H1 (cell line): Measurements from ENCODE around the gene SYNPO. TPM values are rescaled to one million over a fixed set of nuclear protein-coding genes. Genes with fewer than 3 reads are reported as not detected.

ENCODE experiments used
- CTCF ChIA-PET: fragments of 300-600 bp; sonication (Branson Sonifier 250); formaldehyde crosslinking; loops from one replicate; lab custom pipeline; 2021; ENCODE audit not compliant: partially characterized antibody; lab: Charles Lee
- POLR2A ChIA-PET: fragments of 300-600 bp; sonication (Branson Sonifier 250); formaldehyde crosslinking; loops from one replicate; lab custom pipeline; 2021; ENCODE audit warnings: inconsistent platforms; ENCODE audit not compliant: partially characterized antibody; lab: Charles Lee
- DNase-seq, 2 experiments: peaks; one replicate each; pipeline versions ENCODE4 v3.0.0 to v3.0.0-alpha.2; 2010 to 2022; ENCODE audit warnings: low spot score in 2 of 2, low read depth in 1 of 2, mixed read lengths in 1 of 2
- FAIRE-seq: peaks from 2 replicates; lab custom pipeline; 2011; peaks lifted over from hg19 to GRCh38; lab: Jason Lieb, UNC
- H2AFZ ChIP-seq: 2 replicates; pipeline ENCODE4 v1.8.1; 2012; ENCODE audit warnings: low read length, inconsistent platforms
- H2AK5ac ChIP-seq: 2 replicates; pipeline ENCODE4 v1.6.1; 2013; ENCODE audit warnings: low read depth, low read length
- H2BK120ac ChIP-seq: replicated peaks from 2 replicates; pipeline ENCODE3; 2013; ENCODE audit warnings: low read depth, low read length, inconsistent platforms
- H2BK12ac ChIP-seq: 2 replicates; pipeline ENCODE4 v1.6.1; 2013; ENCODE audit warnings: low read depth, low read length
- H2BK15ac ChIP-seq: 2 replicates; pipeline ENCODE4 v1.6.1; 2013; ENCODE audit warnings: low read length
- H2BK20ac ChIP-seq: 2 replicates; pipeline ENCODE4 v1.6.1; 2013; ENCODE audit warnings: low read length
- H2BK5ac ChIP-seq: 2 replicates; pipeline ENCODE4 v1.6.1; 2013; ENCODE audit warnings: low read depth, low read length
- H3K14ac ChIP-seq: 2 replicates; pipeline ENCODE4 v1.6.1; 2013; ENCODE audit warnings: inconsistent platforms; ENCODE audit not compliant: insufficient read length
- H3K18ac ChIP-seq: 2 replicates; pipeline ENCODE4 v1.6.1; 2013; ENCODE audit warnings: low read length; ENCODE audit errors: extremely low read depth
- H3K23ac ChIP-seq: 2 replicates; pipeline ENCODE4 v1.6.1; 2013; ENCODE audit warnings: inconsistent platforms; ENCODE audit not compliant: insufficient read length
- H3K23me2 ChIP-seq: 2 replicates; pipeline ENCODE4 v1.6.1; 2013; ENCODE audit warnings: low read depth, low read length
- H3K27ac ChIP-seq: 2 replicates; pipeline ENCODE4 v1.6.1; 2011; ENCODE audit warnings: low read depth, low read length, inconsistent platforms
- H3K27me3 ChIP-seq, 4 experiments: replicated peaks in 1 of 4; 1 replicate in 1 of 4; 2 replicates in 3 of 4; pipeline versions ENCODE4 v1.6.1 to v1.8.1; 2011 to 2013; ENCODE audit warnings: low read length in 3 of 4, mild to moderate bottlenecking in 3 of 4, inconsistent platforms in 2 of 4, mixed read lengths in 2 of 4, moderate library complexity in 1 of 4; ENCODE audit not compliant: control insufficient read depth in 3 of 4, insufficient read depth in 3 of 4; ENCODE audit errors: extremely low read depth in 1 of 4
- H3K36me3 ChIP-seq, 4 experiments: 2 replicates each; pipeline versions ENCODE4 v1.6.1 to v1.8.1; 2011 to 2013; ENCODE audit warnings: mild to moderate bottlenecking in 4 of 4, low read length in 3 of 4, moderate library complexity in 2 of 4, control low read depth in 1 of 4, inconsistent platforms in 1 of 4; ENCODE audit not compliant: insufficient read depth in 4 of 4, control insufficient read depth in 2 of 4
- H3K4ac ChIP-seq: replicated peaks from 2 replicates; pipeline ENCODE3; 2013; ENCODE audit warnings: low read length, low read depth, mixed read lengths, inconsistent platforms; ENCODE audit not compliant: insufficient read length
- H3K4me1 ChIP-seq, 4 experiments: replicated peaks in 1 of 4; 1 replicate in 1 of 4; 2 replicates in 3 of 4; pipeline versions ENCODE4 v1.6.1 to v1.8.1; 2011 to 2013; ENCODE audit warnings: low read length in 3 of 4, inconsistent platforms in 2 of 4, mixed read lengths in 1 of 4; ENCODE audit not compliant: insufficient read depth in 4 of 4, control insufficient read depth in 3 of 4
- H3K4me2 ChIP-seq, 2 experiments: 2 replicates each; pipeline versions ENCODE4 v1.6.1 to v1.8.1; 2011 to 2013; ENCODE audit warnings: low read depth in 2 of 2, low read length in 2 of 2, control low read depth in 1 of 2, inconsistent platforms in 1 of 2, mild to moderate bottlenecking in 1 of 2; ENCODE audit not compliant: insufficient read depth in 1 of 2
- H3K4me3 ChIP-seq, 4 experiments: fragments of 200-600, 300-600 bp in 1 of 4; sonication (generic), shearing (Covaris generic), sonication (Bioruptor Twin) in 1 of 4; 2 replicates each; pipeline versions ENCODE4 v1.5.1 to v1.8.1; 2011 to 2016; ENCODE audit warnings: low read length in 4 of 4, low read depth in 3 of 4, control low read depth in 2 of 4, inconsistent platforms in 2 of 4, mild to moderate bottlenecking in 2 of 4, mixed read lengths in 1 of 4, moderate library complexity in 1 of 4; ENCODE audit not compliant: insufficient read depth in 2 of 4; ENCODE audit errors: extremely low read depth in 1 of 4
- H3K56ac ChIP-seq: replicated peaks from 2 replicates; pipeline ENCODE3; 2013; ENCODE audit warnings: low read depth, mild to moderate bottlenecking, mixed read lengths, low read length, inconsistent platforms; ENCODE audit not compliant: insufficient read length
- H3K79me1 ChIP-seq: 2 replicates; pipeline ENCODE4 v1.6.1; 2013; ENCODE audit warnings: low read depth, low read length, control low read depth
- H3K79me2 ChIP-seq, 2 experiments: 2 replicates each; pipeline versions ENCODE4 v1.6.1 to v1.8.1; 2012 to 2013; ENCODE audit warnings: low read length in 2 of 2, mild to moderate bottlenecking in 2 of 2, inconsistent platforms in 1 of 2; ENCODE audit not compliant: insufficient read depth in 2 of 2, control insufficient read depth in 1 of 2
- H3K9ac ChIP-seq, 4 experiments: replicated peaks in 1 of 4; 1 replicate in 1 of 4; 2 replicates in 3 of 4; pipeline versions ENCODE4 v1.6.1 to v1.8.1; 2011 to 2013; ENCODE audit warnings: low read depth in 3 of 4, low read length in 3 of 4, control low read depth in 2 of 4, mild to moderate bottlenecking in 2 of 4, moderate library complexity in 2 of 4, inconsistent platforms in 1 of 4; ENCODE audit errors: extremely low read depth in 1 of 4
- H3K9me3 ChIP-seq, 2 experiments: 2 replicates each; pipeline versions ENCODE4 v1.6.1 to v1.8.1; 2012 to 2013; ENCODE audit warnings: mild to moderate bottlenecking in 2 of 2, moderate library complexity in 2 of 2, control low read depth in 1 of 2, inconsistent platforms in 1 of 2, low read depth in 1 of 2, low read length in 1 of 2, mixed read lengths in 1 of 2; ENCODE audit not compliant: insufficient read depth in 2 of 2
- H4K20me1 ChIP-seq, 2 experiments: replicated peaks in 1 of 2; 2 replicates each; pipeline versions ENCODE3 to v1.8.1; 2011 to 2013; ENCODE audit warnings: inconsistent platforms in 2 of 2, low read length in 2 of 2, mild to moderate bottlenecking in 1 of 2; ENCODE audit not compliant: insufficient read depth in 2 of 2, control insufficient read depth in 1 of 2
- H4K5ac ChIP-seq: 2 replicates; pipeline ENCODE4 v1.6.1; 2013; ENCODE audit warnings: low read length, low read depth, mixed read lengths, inconsistent platforms; ENCODE audit not compliant: insufficient read length
- H4K8ac ChIP-seq: 2 replicates; pipeline ENCODE4 v1.8.0; 2013; ENCODE audit warnings: mild to moderate bottlenecking, moderate library complexity, low read length, inconsistent platforms; ENCODE audit not compliant: insufficient read depth; ENCODE audit errors: extremely low read depth
- H4K91ac ChIP-seq: replicated peaks from 2 replicates; pipeline ENCODE3; 2013; ENCODE audit warnings: low read length, mixed read lengths, inconsistent platforms; ENCODE audit not compliant: insufficient read length
- ATF2 ChIP-seq: IDR thresholded peaks from 2 replicates; pipeline ENCODE4 v1.6.1; 2012; ENCODE audit warnings: low read length, inconsistent platforms
- BRCA1 ChIP-seq: IDR thresholded peaks from 2 replicates; pipeline ENCODE4 v1.6.1; 2012; ENCODE audit warnings: low read depth, low read length, improper control_type of control experiment
- CBX8 ChIP-seq: fragments of 300-800, 300-1000 bp; sonication (generic); IDR thresholded peaks from 2 replicates; pipeline ENCODE4 v1.7.1; 2016; ENCODE audit warnings: low read depth, low read length, borderline replicate concordance
- CEBPB ChIP-seq: IDR thresholded peaks from 2 replicates; pipeline ENCODE4 v1.6.1; 2012; ENCODE audit warnings: low read depth, low read length
- CTBP2 ChIP-seq: IDR thresholded peaks from 2 replicates; pipeline ENCODE4 v1.7.0; 2011; ENCODE audit warnings: borderline replicate concordance, mild to moderate bottlenecking, moderate library complexity, mixed read lengths, low read length; ENCODE audit not compliant: insufficient read depth, insufficient read length
- JUN ChIP-seq: IDR thresholded peaks from 2 replicates; pipeline ENCODE4 v1.6.1; 2011; ENCODE audit warnings: low read depth, mild to moderate bottlenecking, improper control_type of control experiment, low read length
- KDM5A ChIP-seq: fragments of 200-600 bp; IDR thresholded peaks from 2 replicates; pipeline ENCODE4 v1.7.1; 2012; ENCODE audit warnings: mild to moderate bottlenecking, low read length, inconsistent platforms, mixed read lengths
- POLR2AphosphoS5 ChIP-seq: IDR thresholded peaks from 2 replicates; pipeline ENCODE4 v1.6.1; 2011; ENCODE audit warnings: low read depth, low read length
- POU5F1 ChIP-seq: IDR thresholded peaks from 2 replicates; pipeline ENCODE4 v1.6.1; 2011; ENCODE audit warnings: low read depth, mild to moderate bottlenecking, low read length, moderate library complexity
- RXRA ChIP-seq: IDR thresholded peaks from 2 replicates; pipeline ENCODE4 v1.6.1; 2011; ENCODE audit warnings: low read depth, mild to moderate bottlenecking, low read length, moderate library complexity; ENCODE audit not compliant: insufficient read depth
- SP1 ChIP-seq: IDR thresholded peaks from 2 replicates; pipeline ENCODE4 v1.6.1; 2011; ENCODE audit warnings: low read depth, low read length
- SUZ12 ChIP-seq: fragments of 200-600 bp; sonication (generic); IDR thresholded peaks from 2 replicates; pipeline ENCODE4 v1.6.1; 2012; ENCODE audit warnings: mild to moderate bottlenecking, inconsistent platforms, low read length, moderate library complexity, mixed read lengths
- TEAD4 ChIP-seq: IDR thresholded peaks from 2 replicates; pipeline ENCODE4 v1.6.1; 2012; ENCODE audit warnings: low read depth, low read length, inconsistent platforms, mixed read lengths
- YY1 ChIP-seq: IDR thresholded peaks from 2 replicates; pipeline ENCODE4 v1.6.1; 2011; ENCODE audit warnings: low read depth, mild to moderate bottlenecking, low read length
- WGBS, 2 experiments: shearing (Covaris generic) in 1 of 2; methylation state at CpG; one replicate each; pipeline versions ENCODE4 v1.1.6 to v1.1.7; 2013 to 2015; ENCODE audit warnings: low lambda C conversion rate in 2 of 2, mixed read lengths in 2 of 2, inconsistent platforms in 1 of 2, low coverage in 1 of 2, missing lambda C conversion rate in 1 of 2; ENCODE audit not compliant: insufficient replicate concordance in 2 of 2, insufficient coverage in 1 of 2, insufficient read length in 1 of 2; ENCODE audit errors: extremely low coverage in 1 of 2, missing lambda C conversion rate in 1 of 2; 5-methylcytosine and 5-hydroxymethylcytosine counted together
- polyA plus RNA-seq, 7 experiments: library from polyadenylated mRNA; depleted of rRNA in 3 of 7; stranded (reverse) in 5 of 7; unstranded in 2 of 7; fragments of >200 nt in 5 of 7; fragments of 200-250 nt in 2 of 7; gene quantifications; 1 replicate in 5 of 7; 2 replicates in 1 of 7; 4 replicates in 1 of 7; pipeline versions ENCODE4 v1.2.1 to v1.2.3, GENCODE V29; 2011 to 2013; ENCODE audit warnings: missing spikeins in 2 of 7, mixed read lengths in 2 of 7
- total RNA-seq: library from RNA; stranded (reverse); fragmentation: NEBNext Ultra II Directional; extraction: Animal tissue kit (Norgen Biotek cat#: 25700); gene quantifications from 2 replicates; pipeline ENCODE4 v1.2.1, GENCODE V29; 2021

Gene SYNPO
- total and polyA plus RNA-seq, 2 of the 8 experiments (the other 6 are each of a cell fraction or from before 2014, with no cell fraction given): 2.3 TPM

- Histone ChIP-seq H3K79me1 (no peaks in the 10 kb centered on the region), H2BK120ac (no peak overlapping the region), H2BK5ac (no peak overlapping the region), H2BK12ac (no peak overlapping the region), H4K91ac (no peak overlapping the region), H3K27me3 (no peaks in the 10 kb centered on the region), H3K79me2 (no peaks in the 10 kb centered on the region), H3K9me3 (no peaks in the 10 kb centered on the region), H4K20me1 (no peaks in the 10 kb centered on the region), H2BK15ac (no peak overlapping the region), H3K14ac (no peak overlapping the region), H3K4me1 (no peaks in the 10 kb centered on the region; a peak in 1 of 7 replicates), H4K5ac (no peak overlapping the region), H3K36me3 (no peaks in the 10 kb centered on the region), H3K23ac (no peak overlapping the region), H3K23me2 (no peaks in the 10 kb centered on the region), H3K9ac (no peak overlapping the region), H3K4me3 (no peak overlapping the region), H3K27ac (no peak overlapping the region), H2BK20ac (no peak overlapping the region), H3K18ac (no peak overlapping the region), H3K4me2 (no peak overlapping the region), H3K56ac (no peak overlapping the region), H4K8ac (no peak overlapping the region), H2AK5ac (no peak overlapping the region), H2AFZ (no peak overlapping the region), H3K4ac (no peak overlapping the region)
- ChIA-PET CTCF (interaction anchor here (1.0 to 2.1 kb wide), 3 partner anchors 9 to 58 kb away, joined by 3 to 9 read pairs (median 4); no protein-coding TSS in a partner anchor), POLR2A (no interaction called here)
- WGBS, 2 experiments: 87% methylated on average over 5 of the region's 5 CpGs; no CpG with 5 or more reads in 1 of the 2 experiments
- no peak for DNase-seq
- FAIRE-seq: no peak
- TF ChIP-seq CTBP2: no peak
- TF ChIP-seq CBX8: no peak
- TF ChIP-seq YY1: no peak
- TF ChIP-seq KDM5A: no peak
- TF ChIP-seq POU5F1: no peak
- no peak for TF ChIP-seq CEBPB
- TF ChIP-seq POLR2AphosphoS5: no peak
- no peak for TF ChIP-seq RXRA
- TF ChIP-seq BRCA1: no peak
- no peak for TF ChIP-seq SUZ12
- TF ChIP-seq ATF2: no peak
- TF ChIP-seq TEAD4: no peak
- TF ChIP-seq JUN: no peak
- TF ChIP-seq SP1: no peak
Measured at GRCh38 chr5:150599281-150599680, 41.2 kb upstream of the SYNPO start.
